ENCODE results near the gene RAB30.

The RAB30 gene

DNA sequence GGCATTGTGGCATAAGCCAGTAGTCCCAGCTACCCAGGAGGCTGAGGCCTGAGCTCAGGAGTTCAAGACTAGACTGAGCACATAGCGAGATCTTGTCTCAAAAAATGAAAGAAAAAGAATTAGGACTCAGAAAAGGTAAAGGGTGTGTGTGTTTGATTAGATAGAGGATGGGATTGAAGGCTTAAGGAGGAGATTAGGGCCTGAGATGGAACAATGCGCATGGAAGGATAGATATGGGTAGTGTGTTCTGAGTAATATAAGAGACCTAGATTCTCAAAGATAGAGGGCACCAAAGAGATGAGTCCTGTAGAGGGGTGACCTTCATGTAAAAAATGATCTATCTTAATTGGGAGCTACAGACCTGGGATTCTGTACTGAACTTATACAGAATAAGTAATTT lies 17.3 kb upstream of the RAB30 start:
- DNase-seq (ENCODE audit: low spot score in 2 of 2), result no peak
- Histone ChIP-seq H3K9me3 (no peaks in the 10 kb centered on the region), H3K36me3 (replicated peaks) (no peaks in the 10 kb centered on the region), H3K27me3 (ENCODE audit: low read depth) (no peaks in the 10 kb centered on the region), H3K4me1 (no peaks in the 10 kb centered on the region; the same call in 1 of the 2 replicates), H3K4me3 (no peak overlapping the region)
- in situ Hi-C loops (cut with MboI; ENCODE audit: low sequenced_read_pairs), result no loop called here

DNA sequence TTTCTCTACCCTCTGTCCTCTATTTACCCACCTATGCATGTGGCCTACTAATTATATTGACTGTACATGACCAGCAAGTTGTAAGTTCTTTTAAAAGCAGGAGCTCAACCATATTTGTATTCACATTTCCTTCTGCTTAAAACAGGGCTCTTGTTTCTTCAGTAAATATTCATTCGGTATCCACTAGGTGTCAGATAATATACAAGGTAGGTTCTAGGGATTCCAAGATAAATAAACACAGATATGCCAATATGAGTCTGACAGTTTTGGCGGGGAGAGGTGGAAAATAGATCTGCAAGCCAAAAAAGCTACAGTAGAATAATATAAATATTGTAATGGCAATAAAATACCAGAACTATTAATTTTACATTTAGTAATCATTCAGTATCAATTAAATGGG lies 15.3 kb upstream of the RAB30 start:
- Histone ChIP-seq H3K4me3 (no peak overlapping the region), H3K36me3 (replicated peaks) (peaks cover 4% of the 10 kb centered on the region), H3K27me3 (ENCODE audit: low read depth) (no peaks in the 10 kb centered on the region), H3K4me1 (no peaks in the 10 kb centered on the region; the same call in 1 of the 2 replicates), H3K9me3 (no peaks in the 10 kb centered on the region)
- no peak for DNase-seq (ENCODE audit: low spot score in 2 of 2)
- in situ Hi-C loops (cut with MboI; ENCODE audit: low sequenced_read_pairs), result no loop called here

DNA sequence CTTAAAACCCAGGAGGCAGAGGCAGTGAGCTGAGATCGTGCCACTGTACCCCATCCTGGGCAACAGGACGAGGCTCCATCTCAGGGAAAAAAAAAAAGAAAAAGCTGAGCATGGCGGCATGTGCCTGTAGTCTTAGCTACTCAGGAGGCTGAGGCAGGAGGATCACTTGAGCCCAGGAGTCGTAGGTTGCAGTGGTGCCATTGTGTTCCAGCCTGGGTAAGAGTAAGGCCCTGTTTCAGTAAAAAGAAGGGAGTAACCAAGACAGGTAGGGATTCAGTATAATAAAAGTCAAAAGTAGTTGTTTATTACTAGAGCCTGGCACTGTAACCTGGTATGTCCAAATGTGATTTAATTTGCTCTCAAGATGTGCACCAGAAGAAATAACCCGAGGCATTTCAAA lies 8.1 kb upstream of the RAB30 start:
- Histone ChIP-seq H3K36me3 (replicated peaks) (peaks cover 36% of the 10 kb centered on the region), H3K4me1 (no peaks in the 10 kb centered on the region), H3K9me3 (no peaks in the 10 kb centered on the region), H3K27me3 (ENCODE audit: low read depth) (no peaks in the 10 kb centered on the region), H3K4me3 (no peak overlapping the region)
- no peak for DNase-seq (ENCODE audit: low spot score in 2 of 2)
- in situ Hi-C loops (cut with MboI; ENCODE audit: low sequenced_read_pairs), result no loop called here

DNA sequence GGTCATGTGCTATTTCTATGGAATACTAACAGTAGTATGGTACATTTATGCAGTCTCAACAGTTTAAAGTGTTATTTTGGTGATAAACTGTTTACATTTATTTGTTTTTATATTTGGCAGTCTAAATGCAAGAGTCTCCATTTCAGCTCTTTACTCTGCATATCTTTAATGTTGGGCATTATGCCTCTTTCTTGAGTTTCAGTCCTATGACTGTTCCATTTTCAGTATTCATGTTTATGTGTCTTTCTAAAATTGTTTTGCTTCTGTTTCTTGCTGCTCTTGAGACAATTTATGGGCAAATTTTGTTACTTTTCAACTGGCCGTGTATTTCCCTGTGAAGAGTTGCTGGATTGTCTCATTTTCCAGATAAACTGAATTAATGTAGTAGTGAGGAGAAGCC lies 6.6 kb upstream of the RAB30 start:
- DNase-seq (ENCODE audit: low spot score in 2 of 2), result no peak
- in situ Hi-C loops (cut with MboI; ENCODE audit: low sequenced_read_pairs), result no loop called here
- H3K36me3 ChIP-seq (replicated peaks), result peaks cover 51% of the 10 kb centered on the region
- H3K9me3 ChIP-seq, result no peaks in the 10 kb centered on the region
- H3K27me3 ChIP-seq (ENCODE audit: low read depth), result no peaks in the 10 kb centered on the region
- peaks cover 9% of the 10 kb centered on the region for H3K4me1 ChIP-seq
- H3K4me3 ChIP-seq, result no peak overlapping the region

DNA sequence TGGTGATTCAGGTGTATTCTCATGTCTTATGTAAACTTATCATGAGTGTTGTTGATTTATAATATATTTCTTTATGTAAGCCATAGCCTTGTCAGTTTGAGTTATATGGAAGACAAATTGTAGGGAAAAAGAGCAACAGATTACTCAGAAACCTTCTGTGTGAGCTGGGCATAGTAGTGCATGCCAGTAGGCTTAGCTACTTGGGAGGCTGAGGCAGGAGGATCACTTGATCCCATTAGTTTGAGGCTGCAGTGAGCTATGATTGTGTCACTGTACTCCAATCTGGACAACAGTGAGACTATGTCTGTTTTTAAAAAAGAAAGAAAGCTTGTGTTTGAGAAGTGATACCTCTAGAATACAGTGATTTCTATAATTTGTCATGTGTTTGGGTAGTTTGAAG lies 2.2 kb upstream of the RAB30 start:
- DNase-seq (ENCODE audit: low spot score in 2 of 2), result no peak
- no peaks in the 10 kb centered on the region for H3K27me3 ChIP-seq (ENCODE audit: low read depth)
- in situ Hi-C loops (cut with MboI; ENCODE audit: low sequenced_read_pairs), result no loop called here
- H3K9me3 ChIP-seq, result no peaks in the 10 kb centered on the region
- peak overlapping the region; percentile 85; the same call in 1 of the 2 replicates for H3K4me3 ChIP-seq
- H3K36me3 ChIP-seq (replicated peaks), result peaks cover 38% of the 10 kb centered on the region
- peaks cover 26% of the 10 kb centered on the region for H3K4me1 ChIP-seq

DNA sequence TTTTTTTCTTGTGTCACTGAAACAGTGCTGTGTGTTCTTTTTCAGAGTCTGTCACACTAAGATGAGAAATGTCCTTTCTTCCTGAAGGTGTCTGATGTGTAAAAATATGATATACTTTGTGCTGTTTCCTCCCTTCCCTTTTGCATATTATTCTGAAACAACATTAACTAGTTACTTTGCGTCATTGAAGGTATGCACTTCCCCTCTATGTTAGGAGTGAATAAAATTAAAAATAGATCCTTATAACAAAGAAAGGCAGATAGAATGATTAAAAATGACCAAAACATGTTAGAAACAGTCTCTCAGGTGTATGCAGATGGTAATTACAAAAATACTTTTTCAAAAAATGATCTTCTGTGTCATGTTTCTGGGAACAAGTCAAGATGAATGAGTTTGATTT lies 1.6 kb upstream of the RAB30 start:
- DNase-seq (ENCODE audit: low spot score in 2 of 2), result no peak
- Histone ChIP-seq H3K4me3 (peak overlapping the region; percentile 85), H3K27me3 (ENCODE audit: low read depth) (no peaks in the 10 kb centered on the region), H3K4me1 (peaks cover 26% of the 10 kb centered on the region), H3K9me3 (no peaks in the 10 kb centered on the region), H3K36me3 (replicated peaks) (peaks cover 32% of the 10 kb centered on the region)
- in situ Hi-C loops (cut with MboI; ENCODE audit: low sequenced_read_pairs), result no loop called here

DNA sequence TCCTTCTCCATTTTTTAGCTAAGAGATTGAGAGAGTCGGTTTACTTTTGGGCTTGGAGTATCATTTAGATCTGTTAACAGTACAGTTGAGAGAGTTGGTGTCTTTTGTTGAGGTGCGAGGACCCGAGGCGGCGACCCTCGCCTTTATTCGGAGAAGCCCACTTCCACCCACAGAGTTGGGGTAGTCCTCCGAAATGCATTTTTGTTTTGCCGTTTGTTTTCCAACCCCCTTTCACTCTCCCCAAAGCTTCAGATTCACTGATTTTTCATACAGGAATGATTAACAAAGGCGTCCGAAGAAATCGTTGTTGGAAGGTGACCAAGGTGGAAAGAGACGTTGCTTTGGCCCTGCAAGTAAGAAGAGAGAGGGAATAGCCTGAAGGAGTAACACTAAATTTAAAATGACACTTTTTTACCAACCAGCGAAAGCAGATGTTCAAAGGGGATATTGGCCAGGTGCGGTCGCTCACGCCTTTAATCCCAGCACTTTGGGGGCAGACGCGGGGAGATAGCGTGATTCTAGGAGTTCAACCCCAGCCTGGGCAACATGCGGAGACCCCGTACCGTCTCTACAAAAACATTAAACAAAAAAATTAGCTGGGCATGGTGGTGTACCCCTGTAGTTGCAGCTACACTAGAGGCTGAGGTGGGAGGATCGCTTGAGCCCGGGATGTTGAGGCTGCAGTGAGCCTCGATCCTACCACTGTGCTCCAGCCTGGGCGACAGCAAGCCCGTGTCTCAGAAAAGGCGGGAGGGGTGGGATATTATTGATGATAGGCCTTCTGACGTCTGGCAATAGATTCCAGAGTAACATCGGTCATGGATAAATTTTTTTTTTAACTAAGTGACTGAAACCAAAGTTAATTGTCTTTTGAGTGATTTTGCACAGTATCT lies 899 bp upstream of the RAB30 start:
- H3K27me3 ChIP-seq (ENCODE audit: low read depth), result no peaks in the 10 kb centered on the region
- peak in 1 of 2 experiments; percentile 12 for DNase-seq (ENCODE audit: low spot score in 2 of 2)
- H3K4me1 ChIP-seq, result peaks cover 26% of the 10 kb centered on the region
- no peaks in the 10 kb centered on the region for H3K9me3 ChIP-seq
- peaks cover 30% of the 10 kb centered on the region for H3K36me3 ChIP-seq (replicated peaks)
- in situ Hi-C loops (cut with MboI; ENCODE audit: low sequenced_read_pairs), result no loop called here
- peak overlapping the region; percentile 85 for H3K4me3 ChIP-seq

DNA sequence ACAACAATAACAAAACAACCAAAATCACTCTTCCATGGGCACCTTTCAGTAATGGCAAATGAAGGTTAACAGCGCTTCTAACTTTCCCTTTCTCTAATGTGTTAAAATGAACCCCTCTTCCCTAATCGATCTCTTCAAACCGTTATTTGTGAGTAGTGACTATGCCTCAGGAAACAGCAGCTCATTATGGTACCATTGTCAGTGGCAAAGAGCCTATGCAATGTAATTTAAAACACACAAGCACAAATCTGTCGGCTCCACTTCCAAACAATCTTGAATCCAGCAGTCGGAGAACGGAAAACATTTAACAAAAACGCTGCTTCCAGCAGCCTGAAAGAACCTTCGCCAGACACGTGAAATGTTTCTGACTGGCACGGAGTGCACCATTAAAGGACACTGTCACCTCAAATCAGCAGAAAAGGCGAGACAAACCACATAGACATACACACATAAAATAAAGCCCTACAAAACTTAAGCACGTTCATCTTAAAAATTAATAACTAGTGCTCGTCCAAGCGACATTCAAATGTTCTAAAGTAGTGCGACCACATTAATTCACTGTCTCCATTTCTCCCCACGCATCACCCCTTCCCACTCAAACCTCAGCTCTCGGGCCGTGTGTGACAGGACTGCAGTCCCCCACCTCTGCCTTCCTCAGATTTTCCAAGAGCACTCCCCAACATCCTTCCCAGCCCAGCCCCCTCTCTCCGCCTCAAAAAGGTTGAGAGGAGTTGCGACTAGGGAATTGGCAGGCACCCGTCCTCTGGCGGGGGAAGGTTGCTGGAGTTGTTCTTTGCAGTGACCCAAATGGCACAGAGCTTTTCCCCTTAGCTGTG lies 748 bp downstream of the RAB30 start:
- Histone ChIP-seq H3K27me3 (ENCODE audit: low read depth) (no peaks in the 10 kb centered on the region), H3K36me3 (replicated peaks) (peaks cover 19% of the 10 kb centered on the region), H3K9me3 (no peaks in the 10 kb centered on the region), H3K4me1 (peaks cover 26% of the 10 kb centered on the region), H3K4me3 (peak overlapping the region; percentile 85)
- peak; percentile 26 to 52 for DNase-seq (ENCODE audit: low spot score in 2 of 2)
- in situ Hi-C loops (cut with MboI; ENCODE audit: low sequenced_read_pairs), result no loop called here

DNA sequence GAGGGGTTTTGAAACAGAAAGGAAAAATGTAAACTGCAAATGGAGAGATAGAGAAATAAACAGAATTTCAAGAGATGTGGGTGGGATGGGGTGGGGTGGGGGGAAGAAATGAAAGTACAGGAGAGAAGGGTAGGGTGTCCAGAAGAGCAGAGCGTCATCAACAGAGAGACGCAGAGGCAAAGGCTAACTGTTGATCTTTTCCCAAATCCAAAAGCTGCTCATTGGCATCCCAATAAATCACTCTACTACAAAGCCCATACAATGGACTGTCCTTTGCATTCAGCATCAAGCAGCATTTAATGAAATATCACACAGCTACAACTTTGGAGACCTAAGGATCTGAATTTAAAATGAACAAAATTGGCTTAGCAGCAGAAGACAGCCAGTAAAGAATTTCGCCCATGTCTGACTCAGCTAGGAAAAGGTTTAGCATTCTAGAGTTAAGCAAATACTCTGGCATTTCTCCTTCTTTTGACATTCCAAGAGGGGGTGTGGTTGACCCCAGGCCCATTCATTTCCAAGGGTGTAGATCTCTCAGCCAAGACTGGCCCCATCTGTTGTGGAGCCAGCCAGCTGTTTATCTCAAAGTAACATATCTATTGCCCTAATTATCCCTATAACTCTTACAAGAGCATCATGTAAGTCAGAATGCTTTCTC lies 1.5 kb downstream of the RAB30 start:
- Histone ChIP-seq H3K4me3 (peak overlapping the region; percentile 85), H3K4me1 (peaks cover 26% of the 10 kb centered on the region), H3K9me3 (no peaks in the 10 kb centered on the region), H3K36me3 (replicated peaks) (peaks cover 19% of the 10 kb centered on the region), H3K27me3 (ENCODE audit: low read depth) (no peaks in the 10 kb centered on the region)
- DNase-seq (ENCODE audit: low spot score in 2 of 2), result peak; percentile 66 to 76
- in situ Hi-C loops (cut with MboI; ENCODE audit: low sequenced_read_pairs), result no loop called here

DNA sequence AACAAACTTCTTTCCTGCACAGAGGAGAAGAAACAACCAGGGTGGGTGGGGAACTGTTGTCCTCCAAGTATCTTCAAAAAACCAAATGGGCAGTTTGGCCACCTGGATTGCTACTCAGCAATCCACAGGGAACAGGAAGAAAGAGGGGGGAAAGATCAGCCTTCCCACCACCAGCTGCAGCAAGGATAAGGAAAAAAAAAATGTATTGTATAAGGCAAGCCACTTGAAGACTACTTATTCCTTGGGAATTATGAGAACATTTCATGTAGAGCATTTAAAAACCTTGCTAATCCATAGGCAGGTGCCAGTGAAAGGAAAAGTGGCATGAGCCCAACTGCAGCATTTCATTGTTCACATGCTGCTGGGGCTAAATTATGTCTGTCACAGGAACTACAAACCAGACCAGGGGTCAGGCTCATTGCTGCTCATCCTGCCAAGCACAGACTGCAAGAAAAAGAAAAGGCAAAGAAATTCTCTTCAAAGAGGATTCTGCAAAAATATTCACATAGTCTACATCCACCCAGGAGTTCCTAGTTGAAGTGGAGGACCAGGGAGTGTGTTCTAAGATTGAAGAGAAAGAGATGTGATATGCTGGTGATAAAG lies 2.2 kb downstream of the RAB30 start:
- DNase-seq (ENCODE audit: low spot score in 2 of 2), result peak; percentile 18 to 28
- in situ Hi-C loops (cut with MboI; ENCODE audit: low sequenced_read_pairs), result no loop called here

DNA sequence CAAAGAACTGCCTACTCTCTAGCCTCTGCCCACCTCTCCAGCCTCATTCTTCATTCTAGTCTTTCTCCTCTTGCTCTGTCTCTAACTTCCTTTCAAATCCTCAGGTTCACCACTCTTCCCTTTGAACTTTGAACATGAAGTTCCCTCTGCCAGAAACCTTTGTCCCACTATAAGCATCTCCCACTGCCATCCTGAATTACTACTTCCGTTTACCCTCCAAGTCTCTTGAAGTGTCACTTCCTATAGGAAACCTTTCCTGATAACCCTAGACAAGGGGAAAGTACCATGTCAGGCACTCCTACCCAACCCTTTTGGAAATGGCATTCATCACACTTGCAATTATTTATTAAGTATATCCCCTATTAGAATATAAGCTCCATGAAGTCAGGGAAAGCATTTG lies 3.1 kb downstream of the RAB30 start:
- H3K36me3 ChIP-seq (replicated peaks), result peaks cover 5% of the 10 kb centered on the region
- H3K27me3 ChIP-seq (ENCODE audit: low read depth), result no peaks in the 10 kb centered on the region
- no peak overlapping the region for H3K4me3 ChIP-seq
- peaks cover 21% of the 10 kb centered on the region for H3K4me1 ChIP-seq
- no peak for DNase-seq (ENCODE audit: low spot score in 2 of 2)
- H3K9me3 ChIP-seq, result no peaks in the 10 kb centered on the region
- in situ Hi-C loops (cut with MboI; ENCODE audit: low sequenced_read_pairs), result no loop called here

More for the DNA sequence above, 2.2 kb downstream of the RAB30 start:
- H3K27me3 ChIP-seq (ENCODE audit: low read depth), result no peaks in the 10 kb centered on the region
- no peaks in the 10 kb centered on the region for H3K9me3 ChIP-seq
- H3K36me3 ChIP-seq (replicated peaks), result peaks cover 15% of the 10 kb centered on the region
- H3K4me1 ChIP-seq, result peaks cover 26% of the 10 kb centered on the region
- no peak overlapping the region for H3K4me3 ChIP-seq

DNA sequence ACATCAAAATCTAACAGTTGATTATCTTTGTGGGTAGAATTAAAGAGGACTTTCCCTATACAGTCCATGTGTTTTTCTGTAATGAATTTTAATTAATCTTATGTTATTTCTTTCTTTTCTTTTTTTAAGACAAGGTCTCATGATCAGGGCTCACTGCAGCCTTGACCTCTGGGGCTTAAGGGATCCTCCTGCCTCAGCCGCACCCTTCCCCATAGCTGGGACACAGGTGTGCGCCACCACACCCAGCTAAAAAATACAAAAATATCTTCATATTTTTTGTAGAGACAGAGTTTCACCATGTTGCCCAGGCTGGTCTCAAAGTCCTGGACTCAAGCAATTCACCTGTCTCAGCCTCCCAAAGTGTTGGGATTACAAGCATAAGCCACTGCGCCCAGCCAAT lies 7.7 kb downstream of the RAB30 start:
- H3K4me3 ChIP-seq, result no peak overlapping the region
- DNase-seq (ENCODE audit: low spot score in 2 of 2), result no peak
- H3K36me3 ChIP-seq (replicated peaks), result no peaks in the 10 kb centered on the region
- H3K4me1 ChIP-seq, result no peaks in the 10 kb centered on the region; the same call in 1 of the 2 replicates
- H3K9me3 ChIP-seq, result no peaks in the 10 kb centered on the region
- in situ Hi-C loops (cut with MboI; ENCODE audit: low sequenced_read_pairs), result no loop called here
- H3K27me3 ChIP-seq (ENCODE audit: low read depth), result no peaks in the 10 kb centered on the region

DNA sequence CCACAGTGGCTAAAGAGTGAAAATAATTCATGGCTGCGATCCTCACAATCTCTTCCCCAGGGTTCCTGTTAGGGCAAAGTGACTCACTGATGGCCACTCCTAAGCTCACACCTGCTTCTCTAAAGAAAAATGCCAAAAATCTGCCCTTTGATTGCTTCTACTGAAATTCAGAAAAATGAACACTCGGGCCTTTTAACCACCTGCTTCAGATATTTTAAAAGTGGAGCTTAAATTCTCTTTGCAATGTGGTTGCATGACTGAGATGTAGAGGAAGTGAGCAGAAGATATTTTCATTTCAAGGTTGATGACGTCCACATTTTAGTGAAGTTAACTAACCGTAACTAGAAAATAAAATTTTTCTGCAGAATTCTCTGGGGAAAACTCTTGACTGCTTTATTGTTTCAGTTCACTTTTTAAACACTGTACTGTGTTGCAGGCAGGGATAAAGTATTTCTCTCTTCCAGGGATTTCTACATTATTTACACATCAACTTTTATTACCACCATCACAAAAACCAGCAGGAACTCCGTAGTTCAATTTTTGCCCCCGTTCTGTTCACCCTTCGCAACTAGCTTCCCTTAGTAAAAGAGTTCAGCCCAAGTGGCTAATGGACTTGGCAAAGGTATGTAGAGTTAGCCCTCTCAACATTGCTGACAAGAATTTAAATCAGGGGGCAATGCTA lies 8.5 kb downstream of the RAB30 start:
- Histone ChIP-seq H3K36me3 (replicated peaks) (no peaks in the 10 kb centered on the region), H3K4me1 (no peaks in the 10 kb centered on the region), H3K9me3 (no peaks in the 10 kb centered on the region), H3K4me3 (no peak overlapping the region), H3K27me3 (ENCODE audit: low read depth) (no peaks in the 10 kb centered on the region)
- in situ Hi-C loops (cut with MboI; ENCODE audit: low sequenced_read_pairs), result no loop called here
- DNase-seq (ENCODE audit: low spot score in 2 of 2), result no peak
